ENCODE measurements around the gene TMEM179. TPM values are rescaled to one million over a fixed set of nuclear protein-coding genes. Genes with fewer than 3 reads are reported as not detected.

Gene TMEM179
- total RNA-seq, 1 experiment from 2014 or later: not detected

DNA sequence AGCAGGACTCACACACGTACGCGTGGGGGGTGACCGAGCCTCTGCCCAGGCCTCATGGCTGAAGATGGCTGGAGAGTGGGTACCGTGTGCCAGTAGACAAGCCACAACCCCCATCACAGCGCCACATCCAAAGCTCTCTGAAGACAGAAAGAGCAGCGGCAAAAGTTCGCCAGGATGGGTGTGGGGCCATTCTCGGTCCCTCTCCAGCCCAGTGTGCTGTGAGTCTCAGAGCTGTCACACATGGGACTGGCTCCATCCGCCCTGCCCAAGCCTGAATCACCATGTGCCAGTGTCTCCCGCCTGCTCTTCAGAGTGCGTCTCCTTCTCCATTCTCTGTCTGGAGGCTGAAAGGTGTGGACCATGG is 5.7 kb downstream of the TMEM179 start:
- no peak for DNase-seq (ENCODE audit: low spot score)

DNA sequence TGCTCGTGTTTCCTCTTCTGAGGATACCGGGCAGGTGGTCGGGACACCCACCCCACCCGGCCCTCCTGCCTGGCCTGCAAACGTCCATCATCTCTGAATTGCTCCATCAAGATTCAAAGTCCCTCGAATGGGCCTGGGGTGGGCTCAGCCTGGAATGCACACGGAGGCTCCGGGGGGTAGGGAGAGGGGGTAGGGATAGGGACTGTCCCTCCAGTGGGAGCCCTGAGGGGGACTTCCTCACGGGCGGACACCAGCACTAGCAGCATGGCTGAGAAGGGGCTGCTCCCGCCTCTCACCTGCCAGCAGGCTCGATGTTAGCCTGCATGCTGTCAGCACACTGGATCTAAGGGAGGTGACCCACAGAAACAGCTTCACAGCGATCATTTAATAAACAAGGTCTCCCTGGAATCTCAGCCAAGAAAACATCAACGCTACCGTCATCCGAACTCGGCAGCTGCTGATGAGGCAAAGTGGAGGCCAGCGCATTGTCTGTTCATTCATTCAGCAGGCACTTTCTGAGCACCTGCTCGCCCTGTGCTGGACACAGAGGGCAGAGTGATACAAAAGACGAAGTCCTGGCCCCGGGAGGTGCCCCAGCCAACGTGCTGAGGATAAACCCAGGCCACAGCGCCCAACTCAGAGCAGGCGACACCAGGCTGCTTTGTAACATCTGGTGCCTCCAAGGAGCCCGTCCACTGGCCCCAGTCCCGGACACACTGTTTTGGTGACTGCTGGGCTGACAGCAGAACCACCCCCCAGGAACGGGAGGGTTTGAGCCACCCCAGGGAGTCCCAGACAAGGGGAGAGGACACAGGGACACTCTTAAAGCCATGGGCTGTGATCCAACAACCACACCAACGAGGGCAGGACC is 6.3 kb downstream of the TMEM179 start:
- no peak for DNase-seq (ENCODE audit: low spot score)

DNA sequence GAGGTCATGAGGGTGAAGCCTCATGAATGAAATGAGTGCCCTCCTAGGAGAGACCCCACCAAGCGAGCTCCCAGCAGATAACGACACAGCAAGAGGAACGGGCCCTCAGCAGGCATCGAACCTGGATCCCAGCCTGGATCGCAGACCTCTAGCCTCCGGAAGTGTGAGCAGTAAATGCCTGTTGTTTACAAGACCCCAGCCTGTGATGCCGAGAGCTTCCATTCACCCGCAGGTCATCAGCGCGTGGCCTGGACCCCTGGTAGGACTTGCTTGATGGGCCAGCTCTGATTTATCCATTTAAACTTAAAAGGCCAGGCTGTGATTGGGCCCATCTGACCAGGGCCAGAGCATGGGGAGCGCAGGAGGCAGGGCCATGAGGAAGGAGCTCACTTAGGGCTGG is 7.0 kb downstream of the TMEM179 start:
- DNase-seq (ENCODE audit: low spot score): no peak

DNA sequence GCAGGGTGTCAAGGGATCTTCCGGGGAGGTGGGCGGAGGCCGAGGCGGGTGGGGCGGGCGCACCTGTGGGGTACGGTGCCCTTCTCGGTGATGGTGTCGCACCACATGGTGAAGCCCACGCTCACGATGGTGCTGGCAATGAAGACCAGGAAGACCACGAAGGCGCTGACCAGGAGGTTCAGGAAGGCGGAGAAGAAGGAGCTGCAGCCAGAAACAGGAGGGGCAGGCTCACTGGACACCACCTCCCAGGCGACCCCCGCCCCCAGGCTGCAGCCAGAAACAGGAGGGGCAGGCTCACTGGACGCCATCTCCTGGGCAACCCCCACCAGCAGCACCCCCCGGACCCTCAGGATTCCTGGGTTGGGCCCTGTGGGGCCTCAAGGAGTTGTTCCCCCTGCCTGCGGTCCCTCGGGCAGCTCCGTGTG is 7.6 kb downstream of the TMEM179 start:
- no peak for DNase-seq (ENCODE audit: low spot score)

DNA sequence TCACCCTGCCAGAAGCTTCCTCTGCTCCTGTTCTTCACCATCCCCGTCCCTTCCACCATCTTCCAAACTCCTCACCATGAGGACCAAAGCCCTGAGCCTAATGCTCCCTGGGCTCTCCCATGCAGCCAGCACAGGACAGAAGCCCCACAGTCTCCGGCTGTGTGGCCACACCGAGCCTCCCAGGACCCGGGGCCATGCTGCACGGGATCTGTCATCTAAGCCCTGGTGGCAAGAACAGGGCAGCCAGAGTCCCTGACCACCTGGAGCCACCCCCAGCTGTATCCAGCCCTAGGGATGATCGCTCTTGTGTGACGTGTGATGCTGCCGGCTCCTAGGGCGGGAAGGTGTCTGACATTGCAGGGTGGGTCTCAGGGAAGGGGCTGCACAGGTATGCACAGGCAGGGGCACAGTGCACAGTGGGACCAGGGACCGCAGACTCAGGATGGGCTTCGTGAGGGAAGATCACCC is 8.1 kb downstream of the TMEM179 start:
- DNase-seq (ENCODE audit: low spot score): no peak

DNA sequence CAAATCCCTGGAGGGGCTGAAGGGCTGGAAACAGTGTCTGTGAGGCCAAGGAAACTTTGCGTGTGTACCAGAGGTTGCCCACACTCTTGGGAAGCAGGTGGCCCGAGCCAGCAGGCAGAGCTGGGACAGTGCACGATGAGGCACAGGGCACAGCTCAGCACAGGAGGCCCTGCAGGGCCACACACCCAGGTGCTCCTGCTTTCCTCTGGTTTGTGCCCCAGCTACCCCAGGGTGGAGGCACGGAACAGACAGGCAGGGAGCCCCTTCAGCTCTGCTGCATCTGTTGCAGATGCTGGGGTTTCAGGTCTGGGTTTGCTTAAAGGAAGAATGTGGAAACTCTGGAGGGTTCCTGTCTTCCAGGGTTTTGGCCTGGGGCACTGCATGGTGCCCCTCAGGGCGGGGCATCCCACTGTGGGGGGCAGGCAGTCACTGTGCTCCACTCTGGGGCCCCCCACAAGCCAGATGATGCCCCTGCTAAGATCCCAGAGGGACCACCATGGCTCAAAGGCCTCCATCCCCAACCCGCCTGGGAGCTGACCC is 8.6 kb downstream of the TMEM179 start:
- DNase-seq (ENCODE audit: low spot score): no peak

DNA sequence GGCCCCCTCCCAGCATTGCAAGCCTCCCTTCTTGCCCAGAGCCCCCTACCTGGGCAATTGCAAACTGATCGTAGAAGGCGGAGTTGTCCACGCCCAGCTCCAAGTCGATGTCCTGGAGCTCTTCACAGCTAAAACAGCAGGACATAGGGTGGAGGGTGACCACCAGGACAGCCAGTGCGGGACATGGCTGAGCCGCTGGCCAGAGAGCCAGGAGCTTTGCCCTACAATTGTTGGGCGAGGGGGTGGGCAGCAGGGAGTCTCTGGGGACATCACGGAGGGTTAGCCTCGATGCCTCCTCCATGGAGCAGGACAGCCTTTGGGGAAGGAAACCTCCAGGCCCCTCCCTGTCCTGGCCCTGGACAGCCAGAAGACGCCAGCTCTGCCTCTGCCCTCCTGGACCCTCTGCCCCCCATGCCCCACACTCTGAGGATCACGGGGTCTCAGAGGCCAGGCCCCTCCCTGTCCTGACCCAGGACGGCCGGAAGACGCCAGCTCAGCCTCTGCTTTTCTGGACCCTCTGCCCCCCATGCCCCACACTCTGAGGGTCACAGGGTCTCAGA is 9.4 kb downstream of the TMEM179 start:
- DNase-seq (ENCODE audit: low spot score): no peak

DNA sequence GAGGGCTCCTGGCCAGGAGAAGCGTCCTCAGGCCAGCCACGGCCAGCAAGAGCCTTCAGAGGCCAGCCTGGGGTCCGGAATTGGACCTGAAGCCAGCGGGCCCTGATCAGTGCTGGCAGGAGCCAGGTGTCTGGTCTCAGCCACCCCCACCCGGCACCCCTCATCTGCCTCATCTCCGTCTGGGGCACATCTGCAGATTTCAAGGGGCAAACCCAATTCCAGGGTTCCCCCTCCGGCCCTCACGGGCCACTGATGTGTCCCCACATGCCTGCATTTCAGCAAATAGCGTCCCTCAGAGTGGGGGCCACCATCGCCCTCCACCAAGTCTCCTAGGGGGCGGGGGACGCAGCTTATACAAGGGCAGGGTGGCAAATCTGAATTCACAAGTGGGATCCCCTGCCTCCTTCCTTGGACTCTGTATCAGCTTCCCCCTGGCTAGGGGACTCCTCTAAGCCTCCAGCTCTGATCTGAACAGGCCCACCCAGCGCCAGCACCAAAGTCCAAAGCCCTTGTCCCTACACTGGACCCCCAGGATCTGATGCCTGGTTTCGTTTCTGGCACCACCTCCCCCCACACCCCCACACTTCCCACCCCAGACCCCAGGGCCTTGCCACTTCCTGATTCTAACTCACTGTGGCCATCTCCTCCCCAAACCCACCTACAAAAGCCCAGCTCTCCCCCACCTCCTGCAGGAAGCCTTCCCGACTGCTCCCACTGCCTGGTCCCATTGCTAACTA is 10.1 kb downstream of the TMEM179 start:
- no peak for DNase-seq (ENCODE audit: low spot score)

DNA sequence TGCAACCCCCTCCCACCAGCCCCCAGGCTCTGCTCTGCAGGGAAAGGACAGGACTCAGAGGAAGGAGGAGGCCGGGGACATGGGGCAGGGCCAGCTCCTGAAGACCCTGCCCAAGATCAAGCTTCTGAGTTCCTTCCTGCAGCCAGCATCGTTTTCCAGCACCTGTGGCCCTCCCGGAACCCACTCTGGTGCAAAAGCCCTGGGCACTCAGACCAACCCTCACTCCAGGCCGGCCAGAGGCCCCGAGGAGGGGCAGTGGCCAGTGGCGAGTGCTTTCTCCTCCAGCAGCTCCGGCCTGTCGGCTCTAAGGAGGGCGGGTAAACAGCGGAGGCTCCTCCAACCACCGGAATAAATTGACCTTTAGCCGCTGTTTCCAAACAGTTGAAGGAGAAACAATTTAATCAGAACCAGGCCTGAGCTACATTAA is 10.8 kb downstream of the TMEM179 start:
- DNase-seq (ENCODE audit: low spot score): no peak

DNA sequence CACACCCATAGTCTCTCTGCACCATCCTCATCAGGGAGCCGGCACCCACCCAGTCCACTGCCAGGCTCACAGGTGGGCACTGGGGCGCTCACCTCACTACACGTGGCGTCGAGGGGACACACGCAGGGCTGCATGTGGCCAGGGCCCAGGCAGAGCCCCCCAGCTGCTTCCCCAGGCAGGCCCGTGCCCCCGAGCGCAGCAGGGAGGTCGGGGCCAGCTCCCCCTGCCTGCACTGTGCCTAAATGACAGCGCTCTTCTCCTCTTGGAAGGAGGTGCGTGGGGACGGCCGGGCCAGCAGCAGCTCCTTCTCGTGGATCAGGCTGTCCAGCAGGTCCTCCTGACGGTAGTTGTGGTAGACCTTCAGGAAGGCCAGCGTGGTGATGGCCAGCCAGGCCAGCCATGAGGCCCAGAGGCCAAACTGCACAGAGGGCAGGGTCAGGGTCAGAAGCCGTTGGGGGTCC is 11.3 kb downstream of the TMEM179 start:
- no peak for DNase-seq (ENCODE audit: low spot score)

DNA sequence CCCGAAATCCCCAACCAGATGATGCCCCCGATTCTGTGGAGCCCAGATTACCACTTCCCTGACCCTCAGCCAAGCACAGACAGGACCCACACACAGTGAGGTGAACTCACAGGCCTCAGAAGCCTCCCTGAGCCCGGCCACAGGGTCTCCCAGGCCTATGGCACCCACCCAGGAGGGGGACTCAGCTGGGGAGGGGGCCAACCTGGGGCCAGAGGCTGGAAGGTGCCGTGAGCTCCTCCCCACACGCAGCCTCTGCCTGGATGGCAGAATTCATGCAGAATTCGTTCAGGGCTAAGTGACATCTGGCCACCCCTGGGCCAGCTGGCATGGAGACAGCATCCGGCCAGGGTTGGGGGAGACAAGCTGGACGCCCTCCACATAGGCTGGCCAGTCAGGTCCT is 11.8 kb downstream of the TMEM179 start:
- no peak for DNase-seq (ENCODE audit: low spot score)

DNA sequence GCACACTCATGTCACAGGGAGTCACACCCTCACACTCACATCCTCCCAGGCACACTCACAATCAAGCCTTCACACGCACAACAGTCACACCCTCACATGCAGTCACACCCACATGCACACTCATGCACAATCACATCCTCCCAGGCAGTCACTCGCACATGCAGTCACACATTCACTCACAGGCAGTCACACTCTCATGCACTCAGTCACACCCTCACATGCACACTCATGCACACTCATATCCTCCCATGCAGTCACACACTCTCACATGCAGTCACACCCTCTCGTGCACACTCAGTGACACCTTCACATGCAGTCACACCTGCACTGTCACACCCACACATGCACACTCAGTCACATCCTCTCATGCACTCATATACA is 12.3 kb downstream of the TMEM179 start:
- DNase-seq (ENCODE audit: low spot score): no peak

DNA sequence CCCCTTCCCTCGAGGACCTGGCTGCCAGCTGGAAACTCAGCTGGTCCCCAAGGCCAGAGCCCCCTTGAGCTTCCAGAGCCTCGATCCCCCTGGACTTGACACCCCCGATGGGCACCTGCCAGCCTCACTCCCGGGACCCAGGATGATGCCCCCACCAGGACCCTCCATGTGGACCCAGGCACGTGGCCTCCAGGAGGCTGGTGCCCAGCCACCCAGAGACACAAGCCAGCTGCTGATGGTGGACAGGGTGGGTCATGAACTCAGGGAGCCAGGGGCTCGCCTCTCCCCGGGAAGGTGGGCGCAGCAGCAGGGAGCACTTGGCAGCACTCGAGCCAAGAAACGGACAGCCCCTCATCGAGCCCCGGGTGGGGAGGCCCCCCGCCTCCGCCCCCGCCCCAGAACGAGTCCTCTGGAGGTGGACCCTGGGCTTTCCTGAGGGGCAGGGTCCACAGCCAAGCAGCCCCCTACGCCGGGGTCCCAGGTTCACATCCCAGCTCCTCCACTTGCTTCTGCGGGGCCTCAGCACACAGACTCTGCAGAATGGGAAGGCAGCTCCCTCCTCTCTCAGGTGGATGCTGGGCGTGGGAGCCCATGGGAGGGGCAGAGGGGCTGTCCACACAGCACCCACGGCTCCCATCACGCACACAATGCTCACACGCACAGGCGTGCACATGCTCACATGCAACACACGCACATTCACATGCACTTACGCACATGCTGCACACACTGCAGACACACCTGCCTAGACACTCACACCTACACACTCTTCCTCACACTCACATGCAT is 12.9 kb downstream of the TMEM179 start:
- no peak for DNase-seq (ENCODE audit: low spot score)

DNA sequence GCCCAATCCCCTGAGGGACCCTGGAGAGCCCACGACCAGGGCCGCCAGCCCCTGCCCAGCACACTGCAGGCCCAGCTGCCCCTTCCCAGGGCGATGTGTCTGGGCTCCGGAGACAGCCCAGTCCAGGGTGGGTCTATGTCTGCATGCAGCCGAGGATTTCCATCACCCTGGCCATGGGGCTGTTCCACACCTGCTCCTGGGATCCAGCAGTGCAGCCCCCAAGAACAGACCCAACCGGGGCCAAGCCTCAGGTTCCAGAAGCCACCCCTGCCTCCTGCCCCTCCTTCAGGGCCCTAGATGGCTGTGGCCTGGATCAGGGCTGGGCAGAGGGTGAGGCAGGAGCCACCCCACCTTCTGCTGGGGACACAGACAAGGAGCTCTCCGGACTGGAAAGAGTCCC is 13.5 kb downstream of the TMEM179 start:
- no peak for DNase-seq (ENCODE audit: low spot score)

DNA sequence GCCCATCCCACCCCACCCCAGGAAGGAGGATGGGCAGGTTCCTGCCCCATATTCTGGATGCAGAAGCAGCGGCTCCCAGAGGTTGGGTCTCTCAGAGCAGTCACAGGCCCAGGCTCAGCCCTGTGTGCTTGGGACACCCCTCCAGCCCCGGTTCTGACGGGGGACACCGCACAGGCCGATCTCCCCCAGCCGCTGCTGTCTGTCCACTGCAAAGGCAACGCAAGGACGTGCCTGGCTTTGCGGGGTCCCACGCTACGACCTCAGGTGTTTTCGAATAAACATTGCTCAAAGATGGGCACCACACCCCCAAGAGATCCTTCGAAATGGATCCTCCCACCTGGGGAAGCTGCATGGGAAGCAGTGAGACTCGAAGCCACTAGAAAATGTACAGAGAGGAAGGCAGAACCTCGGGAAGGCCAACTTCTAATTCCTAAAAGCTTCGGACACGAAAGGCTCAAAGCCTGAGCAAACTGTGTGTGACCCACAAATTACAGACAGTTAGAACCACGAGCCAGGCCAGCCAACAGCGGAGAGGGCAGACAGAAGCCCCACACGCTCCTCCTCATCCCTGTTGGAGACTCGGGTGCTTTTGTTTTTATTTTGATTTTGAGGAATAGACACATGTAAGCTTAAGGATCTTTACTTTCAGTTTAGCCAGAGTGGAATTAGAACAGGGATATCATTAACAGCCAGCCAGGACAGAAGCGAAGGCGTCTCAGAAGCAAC is 14.2 kb downstream of the TMEM179 start:
- no peak for DNase-seq (ENCODE audit: low spot score)

DNA sequence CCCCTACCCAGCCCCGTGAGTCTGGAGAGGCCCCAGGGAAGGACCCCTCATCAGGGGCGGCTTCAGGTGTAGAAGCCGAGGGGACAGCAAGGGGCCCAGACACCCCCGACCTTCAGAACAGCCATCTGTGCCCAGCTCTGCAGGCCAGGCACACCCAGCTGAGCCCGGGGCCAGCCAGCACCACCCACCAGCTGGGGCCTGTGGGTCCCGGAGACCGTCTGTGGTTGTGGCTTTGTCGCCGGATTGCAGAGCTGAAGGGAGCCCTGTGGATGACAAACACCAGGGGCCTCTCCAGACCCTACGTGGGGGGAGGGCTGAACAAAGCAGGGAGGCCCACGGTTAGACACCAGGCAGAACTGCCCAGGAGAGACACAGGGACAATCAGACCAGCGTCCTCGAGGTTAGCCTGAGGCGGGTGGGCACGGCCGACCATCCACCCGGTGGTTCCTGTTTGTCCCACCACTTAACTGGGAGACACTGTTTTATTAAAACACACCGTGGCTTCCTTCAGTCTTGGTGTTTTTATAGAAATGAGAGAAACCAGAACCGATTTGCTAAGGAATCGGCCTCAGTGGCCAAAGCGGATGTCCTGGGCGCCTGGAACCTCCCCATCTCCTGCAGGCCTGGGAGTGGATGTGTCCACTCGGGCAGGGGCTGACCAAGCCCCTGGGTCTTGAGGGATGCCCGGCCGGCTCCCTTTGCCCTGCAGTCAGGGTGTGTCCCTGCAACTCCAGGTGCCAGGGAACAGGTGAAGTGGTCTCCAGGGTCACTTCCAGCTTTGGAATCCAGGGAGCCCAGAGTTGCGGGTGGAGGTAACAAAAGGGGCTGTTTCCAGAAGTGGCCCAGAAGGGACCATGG is 15.0 kb downstream of the TMEM179 start:
- DNase-seq (ENCODE audit: low spot score): no peak

DNA sequence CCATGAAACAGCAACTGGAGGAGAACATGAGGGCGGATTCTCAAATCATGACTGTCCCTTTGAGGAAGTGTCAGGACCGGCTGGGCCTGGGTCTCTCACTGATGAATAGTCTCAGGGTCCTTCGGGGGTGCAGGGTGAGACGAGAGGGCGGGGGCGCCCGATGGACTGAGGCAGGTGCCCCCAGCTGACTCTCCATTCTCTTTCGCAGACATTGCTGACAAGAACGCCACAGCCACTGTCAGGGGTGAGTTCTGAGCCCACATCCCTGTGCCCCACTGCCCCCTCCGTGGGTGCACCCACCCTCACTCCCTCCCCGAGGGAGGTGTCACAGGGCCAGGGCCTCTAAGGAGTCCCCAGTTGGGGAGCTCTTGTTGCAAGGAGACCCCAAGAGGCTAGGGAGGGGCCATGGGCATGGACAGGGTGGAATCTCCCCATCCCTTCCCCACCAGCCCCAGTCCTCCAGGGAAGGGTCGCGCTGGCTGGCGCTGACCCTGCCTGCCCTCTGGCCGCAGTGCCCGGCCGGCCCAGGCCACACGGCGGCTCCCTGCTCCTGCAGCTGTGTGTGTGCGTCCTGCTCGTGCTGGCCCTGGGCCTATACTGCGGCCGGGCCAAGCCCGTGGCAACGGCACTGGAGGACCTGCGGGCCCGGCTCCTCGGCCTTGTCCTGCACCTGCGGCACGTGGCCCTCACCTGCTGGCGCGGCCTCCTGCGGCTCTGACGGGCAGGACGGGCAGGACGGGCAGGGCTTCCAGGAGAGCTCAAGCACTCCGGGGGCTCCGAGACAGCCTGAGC is 16.3 kb downstream of the TMEM179 start:
- no peak for DNase-seq (ENCODE audit: low spot score)

DNA sequence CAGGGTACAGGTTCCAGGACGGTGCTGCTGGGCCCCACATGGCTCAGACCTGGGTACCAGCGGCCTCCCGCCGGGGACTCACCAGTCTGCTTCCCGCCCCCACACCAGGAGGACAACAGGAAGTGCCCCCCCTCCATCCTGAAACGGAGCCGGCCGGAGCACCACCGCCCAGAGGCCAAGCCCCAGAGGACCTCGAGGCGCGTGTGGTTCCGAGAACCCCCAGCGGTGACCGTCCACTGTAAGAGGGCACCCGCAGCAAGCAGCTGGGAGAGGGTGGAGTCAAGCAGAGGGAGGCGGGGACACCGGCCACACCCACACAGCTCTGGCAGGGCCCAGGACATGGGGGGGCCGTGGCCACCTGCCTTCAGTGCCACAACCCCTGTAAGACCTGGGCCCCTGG is 16.9 kb downstream of the TMEM179 start:
- no peak for DNase-seq (ENCODE audit: low spot score)
